Stimulated activated CD8-positive, alpha-beta memory T cell treated with anti-CD3 and anti-CD28 coated beads, Interleukin-7, amount 100 ng/mL, for 48 hours (primary cell): ENCODE results near the gene CHD5.
"Not testable (repeated sequence)": the region's sequence is repeated elsewhere in the genome, so short reads cannot be mapped to it uniquely, and the experiment has no call there.

Source experiments
- DNase-seq, 2 donors: peaks; one replicate each; pipeline ENCODE4 v3.0.0-alpha.2; 2020; ENCODE audit warnings: low read depth in 1 of 2; ENCODE audit errors: extremely low read depth in 1 of 2

Gene CHD5

GRCh38 chr1:6088956-6089355 lies 91.2 kb downstream of the CHD5 start:
- DNase-seq, result no peak

GRCh38 chr1:6087958-6088357 lies 92.2 kb downstream of the CHD5 start:
- DNase-seq, result no peak

GRCh38 chr1:6087377-6087772 lies 92.7 kb downstream of the CHD5 start:
- DNase-seq, result no peak

GRCh38 chr1:6086762-6087376 lies 93.3 kb downstream of the CHD5 start:
- DNase-seq, result no peak

GRCh38 chr1:6086358-6086757 lies 93.8 kb downstream of the CHD5 start:
- DNase-seq, result no peak

- DNase-seq, result no peak
Observed at GRCh38 chr1:6085666-6086065, 94.5 kb downstream of the CHD5 start.

- no peak for DNase-seq
Observed at GRCh38 chr1:6084781-6085495, 95.2 kb downstream of the CHD5 start.

- no peak for DNase-seq
Observed at GRCh38 chr1:6083801-6084446, 96.2 kb downstream of the CHD5 start.

- DNase-seq, result no peak
Observed at GRCh38 chr1:6083385-6083784, 96.7 kb downstream of the CHD5 start.

- no peak for DNase-seq
Observed at GRCh38 chr1:6082430-6082971, 97.6 kb downstream of the CHD5 start.

- no peak for DNase-seq
Observed at GRCh38 chr1:6081901-6082300, 98.2 kb downstream of the CHD5 start.

GRCh38 chr1:6080469-6080868 lies 99.7 kb downstream of the CHD5 start:
- no peak for DNase-seq

GRCh38 chr1:6077919-6078318 lies 102.2 kb downstream of the CHD5 start:
- no peak for DNase-seq

GRCh38 chr1:6077506-6077905 lies 102.6 kb downstream of the CHD5 start:
- DNase-seq, result no peak

- not testable (repeated sequence) for DNase-seq
Observed at GRCh38 chr1:6077061-6077460, 103.1 kb downstream of the CHD5 start.

- no peak for DNase-seq
Observed at GRCh38 chr1:6075748-6076147, 104.4 kb downstream of the CHD5 start.

- no peak for DNase-seq
Observed at GRCh38 chr1:6074192-6074901, 105.8 kb downstream of the CHD5 start.

- DNase-seq, result no peak
Observed at GRCh38 chr1:6073480-6074053, 106.6 kb downstream of the CHD5 start.

GRCh38 chr1:6072774-6073479 lies 107.2 kb downstream of the CHD5 start:
- no peak for DNase-seq

- DNase-seq, result no peak
Observed at GRCh38 chr1:6071219-6071618, 108.9 kb downstream of the CHD5 start.
